ENCODE measurements around the gene F13A1.
A peak's percentile ranks its signal among the peaks of the same experiment; 100 is the strongest.

The F13A1 gene

GRCh38 chr6:6256886-6257285 lies 63.6 kb downstream of the F13A1 start:
- in situ Hi-C loops (cut with HindIII; ENCODE audit: low pct_ligation_motif_present, low pct_unique_long_range_greater_than_20kb, low sequenced_read_pairs) = no loop called here
- DNase-seq = no peak

GRCh38 chr6:6256259-6256658 lies 64.2 kb downstream of the F13A1 start:
- in situ Hi-C loops (cut with HindIII; ENCODE audit: low pct_ligation_motif_present, low pct_unique_long_range_greater_than_20kb, low sequenced_read_pairs) = no loop called here
- no peak for DNase-seq

- DNase-seq = no peak
- in situ Hi-C loops (cut with HindIII; ENCODE audit: low pct_ligation_motif_present, low pct_unique_long_range_greater_than_20kb, low sequenced_read_pairs) = no loop called here
Observed at GRCh38 chr6:6251555-6252280, 68.7 kb downstream of the F13A1 start.

GRCh38 chr6:6248651-6249050 lies 71.8 kb downstream of the F13A1 start:
- no peak for DNase-seq
- in situ Hi-C loops (cut with HindIII; ENCODE audit: low pct_ligation_motif_present, low pct_unique_long_range_greater_than_20kb, low sequenced_read_pairs) = no loop called here

- no peak for DNase-seq
- in situ Hi-C loops (cut with HindIII; ENCODE audit: low pct_ligation_motif_present, low pct_unique_long_range_greater_than_20kb, low sequenced_read_pairs) = no loop called here
Observed at GRCh38 chr6:6246544-6246943, 73.9 kb downstream of the F13A1 start.

GRCh38 chr6:6244624-6245023 lies 75.8 kb downstream of the F13A1 start:
- in situ Hi-C loops (cut with HindIII; ENCODE audit: low pct_ligation_motif_present, low pct_unique_long_range_greater_than_20kb, low sequenced_read_pairs) = no loop called here
- no peak for DNase-seq

- no peak for DNase-seq
- in situ Hi-C loops (cut with HindIII; ENCODE audit: low pct_ligation_motif_present, low pct_unique_long_range_greater_than_20kb, low sequenced_read_pairs) = no loop called here
Observed at GRCh38 chr6:6243846-6244245, 76.6 kb downstream of the F13A1 start.

- in situ Hi-C loops (cut with HindIII; ENCODE audit: low pct_ligation_motif_present, low pct_unique_long_range_greater_than_20kb, low sequenced_read_pairs) = no loop called here
Observed at GRCh38 chr6:6239598-6240581, 80.6 kb downstream of the F13A1 start.

GRCh38 chr6:6236730-6237469 lies 83.6 kb downstream of the F13A1 start:
- in situ Hi-C loops (cut with HindIII; ENCODE audit: low pct_ligation_motif_present, low pct_unique_long_range_greater_than_20kb, low sequenced_read_pairs) = no loop called here

More at GRCh38 chr6:6239598-6240581, 80.6 kb downstream of the F13A1 start:
- DNase-seq = no peak

GRCh38 chr6:6235786-6236185 lies 84.7 kb downstream of the F13A1 start:
- in situ Hi-C loops (cut with HindIII; ENCODE audit: low pct_ligation_motif_present, low pct_unique_long_range_greater_than_20kb, low sequenced_read_pairs) = no loop called here
- DNase-seq = no peak

More at GRCh38 chr6:6236730-6237469, 83.6 kb downstream of the F13A1 start:
- no peak for DNase-seq

GRCh38 chr6:6234963-6235362 lies 85.5 kb downstream of the F13A1 start:
- in situ Hi-C loops (cut with HindIII; ENCODE audit: low pct_ligation_motif_present, low pct_unique_long_range_greater_than_20kb, low sequenced_read_pairs) = no loop called here
- DNase-seq = no peak

GRCh38 chr6:6230286-6230685 lies 90.2 kb downstream of the F13A1 start:
- no peak for DNase-seq
- in situ Hi-C loops (cut with HindIII; ENCODE audit: low pct_ligation_motif_present, low pct_unique_long_range_greater_than_20kb, low sequenced_read_pairs) = no loop called here

- in situ Hi-C loops (cut with HindIII; ENCODE audit: low pct_ligation_motif_present, low pct_unique_long_range_greater_than_20kb, low sequenced_read_pairs) = no loop called here
- DNase-seq = no peak
Observed at GRCh38 chr6:6227896-6228295, 92.6 kb downstream of the F13A1 start.

- DNase-seq = no peak
- in situ Hi-C loops (cut with HindIII; ENCODE audit: low pct_ligation_motif_present, low pct_unique_long_range_greater_than_20kb, low sequenced_read_pairs) = no loop called here
Observed at GRCh38 chr6:6225885-6226529, 94.5 kb downstream of the F13A1 start.

- DNase-seq = no peak
Observed at GRCh38 chr6:6224933-6225486, 95.5 kb downstream of the F13A1 start.

GRCh38 chr6:6221787-6222535 lies 98.5 kb downstream of the F13A1 start:
- in situ Hi-C loops (cut with HindIII; ENCODE audit: low pct_ligation_motif_present, low pct_unique_long_range_greater_than_20kb, low sequenced_read_pairs) = no loop called here
- peak; percentile 12 for DNase-seq

More at GRCh38 chr6:6224933-6225486, 95.5 kb downstream of the F13A1 start:
- in situ Hi-C loops (cut with HindIII; ENCODE audit: low pct_ligation_motif_present, low pct_unique_long_range_greater_than_20kb, low sequenced_read_pairs) = no loop called here

GRCh38 chr6:6220718-6221117 lies 99.7 kb downstream of the F13A1 start:
- in situ Hi-C loops (cut with HindIII; ENCODE audit: low pct_ligation_motif_present, low pct_unique_long_range_greater_than_20kb, low sequenced_read_pairs) = no loop called here
- DNase-seq = no peak

Data from ACHN (cell line).